Measurements from ENCODE around the gene FSTL4.

The FSTL4 gene

GRCh38 chr5:133434336-133434735, 178.0 kb downstream of the FSTL4 start:
- in situ Hi-C loops (cut with HindIII; ENCODE audit: low sequenced_read_pairs): loop anchor here (5.0 kb wide), 1 partner anchor 423 kb away; no protein-coding TSS in a partner anchor

GRCh38 chr5:133433641-133434040, 178.7 kb downstream of the FSTL4 start:
- in situ Hi-C loops (cut with HindIII; ENCODE audit: low sequenced_read_pairs): loop anchor here (5.0 kb wide), 1 partner anchor 424 kb away; no protein-coding TSS in a partner anchor

DNA sequence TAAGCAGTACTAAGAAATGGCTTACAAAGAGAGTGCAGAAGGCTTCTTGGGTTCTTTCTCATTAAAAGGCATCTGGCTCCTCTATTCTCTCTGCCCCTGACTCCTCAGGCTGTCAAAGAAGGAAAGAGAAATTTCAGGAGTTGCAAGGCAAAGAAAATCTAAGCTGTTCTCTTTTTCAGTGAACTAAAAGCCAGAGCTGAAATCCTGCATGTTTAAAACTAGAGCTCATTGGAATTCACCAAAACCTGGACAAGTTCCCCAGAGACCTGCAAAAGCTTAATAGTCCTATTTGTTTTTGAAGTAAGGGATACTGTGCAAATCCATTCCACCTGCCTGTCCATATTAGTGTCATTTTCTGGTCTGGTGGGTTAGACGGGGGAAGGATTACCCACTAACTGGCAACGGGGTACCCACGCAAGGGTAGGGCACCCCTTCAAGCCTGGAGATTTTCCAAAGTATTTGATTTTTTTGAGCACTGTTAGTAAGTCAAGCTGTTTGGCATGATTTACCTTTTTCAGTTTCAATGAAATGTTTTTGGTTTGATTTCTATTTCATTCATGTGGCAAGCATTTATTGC, 179.3 kb downstream of the FSTL4 start:
- in situ Hi-C loops (cut with HindIII; ENCODE audit: low sequenced_read_pairs): loop anchor here (5.0 kb wide), 1 partner anchor 424 kb away; no protein-coding TSS in a partner anchor

- in situ Hi-C loops (cut with HindIII; ENCODE audit: low sequenced_read_pairs): loop anchor here (5.0 kb wide), 1 partner anchor 426 kb away; no protein-coding TSS in a partner anchor
Measured at GRCh38 chr5:133431326-133431865, 180.9 kb downstream of the FSTL4 start.

DNA sequence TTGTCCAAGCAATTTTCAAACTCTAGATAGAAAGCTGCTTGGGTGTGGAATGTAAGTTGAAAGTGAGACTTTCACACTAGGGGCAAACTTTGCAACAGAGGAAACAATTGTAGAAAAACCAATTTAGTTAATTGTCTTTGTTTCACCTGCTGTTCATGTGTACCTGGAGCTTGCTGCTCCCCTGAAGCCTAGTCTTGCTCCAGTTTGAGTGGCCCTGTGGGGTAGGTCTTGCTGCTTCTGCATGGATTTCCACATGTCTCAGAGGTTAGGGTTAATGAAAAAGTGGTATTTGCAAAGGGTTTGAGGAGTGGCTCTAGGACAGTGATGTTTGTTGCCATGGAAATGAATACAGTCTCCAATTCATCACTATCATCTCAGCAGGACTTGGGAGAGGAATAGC, 182.2 kb downstream of the FSTL4 start:
- in situ Hi-C loops (cut with HindIII; ENCODE audit: low sequenced_read_pairs): loop anchor here (5.0 kb wide), 1 partner anchor 427 kb away; no protein-coding TSS in a partner anchor

- in situ Hi-C loops (cut with HindIII; ENCODE audit: low sequenced_read_pairs): no loop called here
Measured at GRCh38 chr5:133429046-133429445, 183.3 kb downstream of the FSTL4 start.

DNA sequence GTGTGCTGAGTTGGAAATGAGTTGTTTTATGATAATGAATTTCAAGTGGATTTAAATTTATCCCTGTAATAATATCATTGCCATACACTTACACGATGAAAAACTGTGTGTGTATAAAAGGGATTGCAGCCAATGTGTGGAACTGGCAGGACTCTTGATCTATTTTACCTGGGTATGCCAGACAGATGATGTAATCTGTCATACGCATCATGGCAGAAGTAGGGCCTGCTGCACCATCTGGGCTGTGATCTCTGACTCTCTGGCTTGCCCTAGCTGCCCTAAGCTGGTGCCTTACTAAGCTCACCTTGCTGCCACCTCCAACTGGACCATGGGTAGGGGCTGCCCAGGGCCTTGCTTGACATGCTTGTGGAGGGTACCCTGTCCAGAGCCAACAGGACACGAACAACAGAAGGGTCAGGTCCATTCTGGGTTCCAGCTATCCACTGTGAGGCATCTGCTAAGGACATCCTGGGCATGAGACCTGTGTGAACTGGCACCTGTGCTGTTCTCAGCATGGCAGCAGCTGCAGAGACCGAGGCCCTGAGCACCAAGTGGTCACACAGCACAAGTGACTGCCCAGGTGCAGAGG, 184.2 kb downstream of the FSTL4 start:
- in situ Hi-C loops (cut with HindIII; ENCODE audit: low sequenced_read_pairs): no loop called here

DNA sequence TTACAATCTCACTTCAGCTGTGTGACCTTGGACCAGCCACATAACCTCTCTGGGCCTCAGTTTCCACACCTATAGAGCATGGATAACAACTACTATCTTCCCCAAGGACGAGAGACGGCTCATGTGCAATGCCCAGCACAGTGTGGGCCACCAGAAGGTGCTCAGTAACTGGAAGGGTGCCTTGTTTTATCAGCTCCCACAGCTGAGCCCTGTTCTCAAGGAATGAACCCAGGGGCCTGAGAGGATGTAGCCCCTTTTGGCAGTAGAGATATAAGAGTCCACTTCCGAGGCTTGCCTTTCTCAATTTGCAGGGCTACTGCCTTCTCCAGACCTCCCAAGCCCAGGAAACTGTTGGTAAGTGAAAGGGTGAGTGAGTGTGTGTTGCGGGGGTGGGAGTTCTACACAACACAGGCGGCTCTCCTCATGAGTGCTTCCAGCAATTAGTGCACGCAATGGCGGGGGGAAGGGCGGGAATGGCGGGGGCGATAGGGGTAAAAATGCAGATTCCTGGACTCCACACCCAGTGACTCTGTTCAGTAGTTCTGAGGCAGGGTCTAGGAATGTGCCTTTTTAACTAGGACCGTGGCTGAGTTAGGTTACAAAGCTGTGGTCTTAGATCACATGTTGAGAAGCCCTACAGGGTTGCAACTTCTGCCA, 185.1 kb downstream of the FSTL4 start:
- in situ Hi-C loops (cut with HindIII; ENCODE audit: low sequenced_read_pairs): no loop called here

DNA sequence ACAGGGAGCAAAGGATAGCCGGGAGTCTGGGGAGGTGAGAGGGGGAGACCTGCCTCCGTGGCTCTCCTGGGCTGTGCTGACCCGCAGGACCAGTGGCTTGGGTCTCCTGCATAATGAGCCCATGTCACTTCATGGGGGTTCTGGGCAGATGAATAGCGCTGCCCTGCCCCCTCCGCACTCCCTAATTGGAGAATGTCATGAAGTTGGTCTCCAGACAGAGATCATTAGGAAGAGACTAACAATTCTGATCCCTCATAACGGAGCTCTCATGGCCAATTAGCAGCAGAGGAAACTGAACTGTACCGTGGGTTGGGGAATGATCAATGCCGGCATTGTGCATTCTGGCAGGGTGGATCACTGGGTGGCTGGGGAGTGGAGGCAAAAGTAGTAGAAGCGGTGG, 186.1 kb downstream of the FSTL4 start:
- in situ Hi-C loops (cut with HindIII; ENCODE audit: low sequenced_read_pairs): no loop called here

- in situ Hi-C loops (cut with HindIII; ENCODE audit: low sequenced_read_pairs): no loop called here
Measured at GRCh38 chr5:133425764-133426163, 186.6 kb downstream of the FSTL4 start.

DNA sequence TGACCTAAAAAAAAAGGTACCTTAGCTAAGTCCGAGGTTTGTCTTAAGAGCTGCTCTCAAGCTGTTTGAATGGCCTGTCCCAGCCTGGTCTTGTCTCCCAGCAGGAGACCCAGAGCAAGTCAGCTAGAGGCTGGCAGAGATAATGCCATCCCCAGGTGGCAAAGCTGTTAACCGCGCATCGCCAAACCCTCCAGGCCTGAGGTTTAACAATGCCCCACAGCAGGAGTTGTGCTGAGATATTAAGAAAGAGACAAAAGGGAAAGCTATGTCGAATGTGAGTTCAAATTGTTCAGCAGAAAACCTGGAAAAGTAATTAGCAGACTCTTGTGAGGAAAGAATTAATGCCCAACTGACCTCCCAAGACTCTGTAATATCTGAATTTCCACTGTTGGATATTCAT, 187.1 kb downstream of the FSTL4 start:
- in situ Hi-C loops (cut with HindIII; ENCODE audit: low sequenced_read_pairs): no loop called here

DNA sequence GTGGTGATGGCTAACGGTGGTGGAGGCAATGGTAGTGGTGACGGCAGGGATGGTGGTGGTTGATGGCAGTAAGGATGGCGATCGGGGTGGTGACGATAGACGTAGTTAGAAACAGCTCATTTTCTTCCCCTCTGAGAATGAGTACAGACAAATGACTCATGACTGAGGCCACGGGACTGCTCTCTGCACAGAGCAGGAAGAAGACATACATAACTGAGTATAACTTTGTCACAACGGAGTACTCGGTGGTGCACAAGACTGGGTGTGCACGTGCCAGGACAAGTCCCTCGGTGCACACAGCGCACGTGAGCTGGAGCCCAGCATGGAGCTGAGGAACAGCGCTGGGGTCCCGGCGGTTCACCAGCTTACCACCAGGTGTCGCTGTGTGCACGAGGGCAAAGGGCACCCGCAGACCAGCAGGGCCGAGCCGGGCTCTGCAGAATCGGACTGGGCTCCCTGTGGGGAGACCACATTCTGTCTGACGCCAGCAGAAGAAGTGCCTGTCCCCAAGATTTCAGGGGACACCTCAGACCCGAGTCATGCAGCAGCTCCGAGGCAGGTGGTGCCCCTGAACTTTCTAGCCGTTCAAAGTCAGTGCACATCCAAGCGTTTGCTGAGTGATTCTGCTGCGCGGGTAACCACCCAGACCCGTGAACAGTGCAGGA, 188.6 kb downstream of the FSTL4 start:
- in situ Hi-C loops (cut with HindIII; ENCODE audit: low sequenced_read_pairs): no loop called here

GRCh38 chr5:133423011-133423617, 189.2 kb downstream of the FSTL4 start:
- in situ Hi-C loops (cut with HindIII; ENCODE audit: low sequenced_read_pairs): no loop called here

DNA sequence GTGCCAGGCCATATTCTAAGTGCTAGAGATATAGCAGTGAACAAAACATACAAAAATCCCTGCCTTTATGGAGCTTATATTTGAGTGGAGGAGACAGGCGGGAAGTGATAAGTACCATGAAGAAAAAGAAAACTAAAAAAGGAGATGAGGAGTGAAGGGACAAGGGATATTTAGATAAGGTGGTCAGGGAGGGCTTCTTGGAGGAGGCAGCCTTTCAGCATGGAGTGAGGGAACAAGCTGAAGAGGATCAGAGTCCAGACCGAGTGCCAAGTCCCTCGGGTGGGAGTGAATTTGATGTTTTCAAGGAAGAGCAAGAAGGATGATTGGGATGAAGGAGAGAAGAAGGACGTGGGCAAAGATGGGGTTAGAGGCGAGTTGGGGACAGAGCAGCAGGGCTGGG, 190.5 kb downstream of the FSTL4 start:
- in situ Hi-C loops (cut with HindIII; ENCODE audit: low sequenced_read_pairs): no loop called here

GRCh38 chr5:133421394-133421793, 190.9 kb downstream of the FSTL4 start:
- in situ Hi-C loops (cut with HindIII; ENCODE audit: low sequenced_read_pairs): no loop called here

GRCh38 chr5:133420440-133421301, 191.7 kb downstream of the FSTL4 start:
- in situ Hi-C loops (cut with HindIII; ENCODE audit: low sequenced_read_pairs): no loop called here

- in situ Hi-C loops (cut with HindIII; ENCODE audit: low sequenced_read_pairs): no loop called here
Measured at GRCh38 chr5:133415906-133416305, 196.4 kb downstream of the FSTL4 start.

DNA sequence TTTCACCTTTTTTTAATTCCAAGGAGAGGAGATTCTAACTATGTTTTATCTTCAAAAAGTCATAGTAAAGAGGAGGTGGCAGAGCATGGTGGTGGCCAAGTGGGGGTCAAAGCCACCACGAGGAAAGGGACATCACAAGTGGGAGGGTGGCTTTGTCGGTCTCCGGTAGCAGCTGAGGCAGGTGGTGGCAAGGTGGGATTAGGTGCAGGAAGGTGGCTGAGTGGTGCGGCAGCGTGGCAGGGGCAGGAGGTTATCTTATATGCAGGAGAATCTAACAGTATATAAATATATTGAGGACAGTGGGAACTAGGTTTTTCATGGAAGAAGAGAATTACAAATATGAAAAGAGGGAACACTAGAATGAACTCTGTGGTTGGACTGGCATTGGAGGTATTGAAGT, 196.8 kb downstream of the FSTL4 start:
- in situ Hi-C loops (cut with HindIII; ENCODE audit: low sequenced_read_pairs): no loop called here

DNA sequence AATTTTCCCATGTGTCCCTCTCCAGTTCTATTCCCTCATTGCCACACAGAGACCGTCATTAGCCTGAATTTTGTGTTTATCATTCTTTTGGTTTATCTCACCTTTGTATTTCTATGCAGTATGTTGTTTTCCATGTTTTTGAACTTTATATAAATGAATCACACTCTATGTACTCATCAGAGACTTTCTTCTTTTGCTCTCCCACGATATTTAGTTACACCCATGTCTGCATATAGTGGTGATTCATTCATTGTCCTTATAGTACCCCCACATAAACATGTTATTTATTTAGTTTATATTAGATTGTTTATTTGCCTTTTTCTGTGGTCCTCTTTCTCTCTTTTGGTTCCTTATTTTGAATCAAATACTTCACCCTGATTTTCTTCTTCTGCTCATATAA, 199.7 kb downstream of the FSTL4 start:
- in situ Hi-C loops (cut with HindIII; ENCODE audit: low sequenced_read_pairs): no loop called here

GRCh38 chr5:133410335-133410828, 202.0 kb downstream of the FSTL4 start:
- in situ Hi-C loops (cut with HindIII; ENCODE audit: low sequenced_read_pairs): no loop called here

Measured in endothelial cell of hepatic sinusoid (primary cell).